H1 (cell line): ENCODE results near the gene ZBTB22. TPM values are rescaled to one million over a fixed set of nuclear protein-coding genes. Genes with fewer than 3 reads are reported as not detected.
A peak's percentile ranks its signal among the peaks of the same experiment; 100 is the strongest.

Experiments used
- CTCF ChIA-PET: fragments of 300-600 bp; sonication (Branson Sonifier 250); formaldehyde crosslinking; loops from one replicate; lab custom pipeline; 2021; ENCODE audit not compliant: partially characterized antibody; lab: Charles Lee
- POLR2A ChIA-PET: fragments of 300-600 bp; sonication (Branson Sonifier 250); formaldehyde crosslinking; loops from one replicate; lab custom pipeline; 2021; ENCODE audit warnings: inconsistent platforms; ENCODE audit not compliant: partially characterized antibody; lab: Charles Lee
- DNase-seq, 2 experiments: peaks; one replicate each; pipeline versions ENCODE4 v3.0.0 to v3.0.0-alpha.2; 2010 to 2022; ENCODE audit warnings: low spot score in 2 of 2, low read depth in 1 of 2, mixed read lengths in 1 of 2
- FAIRE-seq: peaks from 2 replicates; lab custom pipeline; 2011; peaks lifted over from hg19 to GRCh38; lab: Jason Lieb, UNC
- H2AFZ ChIP-seq: 2 replicates; pipeline ENCODE4 v1.8.1; 2012; ENCODE audit warnings: low read length, inconsistent platforms
- H2AK5ac ChIP-seq: 2 replicates; pipeline ENCODE4 v1.6.1; 2013; ENCODE audit warnings: low read depth, low read length
- H2BK120ac ChIP-seq: replicated peaks from 2 replicates; pipeline ENCODE3; 2013; ENCODE audit warnings: low read depth, low read length, inconsistent platforms
- H2BK12ac ChIP-seq: 2 replicates; pipeline ENCODE4 v1.6.1; 2013; ENCODE audit warnings: low read depth, low read length
- H2BK15ac ChIP-seq: 2 replicates; pipeline ENCODE4 v1.6.1; 2013; ENCODE audit warnings: low read length
- H2BK20ac ChIP-seq: 2 replicates; pipeline ENCODE4 v1.6.1; 2013; ENCODE audit warnings: low read length
- H2BK5ac ChIP-seq: 2 replicates; pipeline ENCODE4 v1.6.1; 2013; ENCODE audit warnings: low read depth, low read length
- H3K14ac ChIP-seq: 2 replicates; pipeline ENCODE4 v1.6.1; 2013; ENCODE audit warnings: inconsistent platforms; ENCODE audit not compliant: insufficient read length
- H3K18ac ChIP-seq: 2 replicates; pipeline ENCODE4 v1.6.1; 2013; ENCODE audit warnings: low read length; ENCODE audit errors: extremely low read depth
- H3K23ac ChIP-seq: 2 replicates; pipeline ENCODE4 v1.6.1; 2013; ENCODE audit warnings: inconsistent platforms; ENCODE audit not compliant: insufficient read length
- H3K23me2 ChIP-seq: 2 replicates; pipeline ENCODE4 v1.6.1; 2013; ENCODE audit warnings: low read depth, low read length
- H3K27ac ChIP-seq: 2 replicates; pipeline ENCODE4 v1.6.1; 2011; ENCODE audit warnings: low read depth, low read length, inconsistent platforms
- H3K27me3 ChIP-seq, 4 experiments: replicated peaks in 1 of 4; 1 replicate in 1 of 4; 2 replicates in 3 of 4; pipeline versions ENCODE4 v1.6.1 to v1.8.1; 2011 to 2013; ENCODE audit warnings: low read length in 3 of 4, mild to moderate bottlenecking in 3 of 4, inconsistent platforms in 2 of 4, mixed read lengths in 2 of 4, moderate library complexity in 1 of 4; ENCODE audit not compliant: control insufficient read depth in 3 of 4, insufficient read depth in 3 of 4; ENCODE audit errors: extremely low read depth in 1 of 4
- H3K36me3 ChIP-seq, 4 experiments: 2 replicates each; pipeline versions ENCODE4 v1.6.1 to v1.8.1; 2011 to 2013; ENCODE audit warnings: mild to moderate bottlenecking in 4 of 4, low read length in 3 of 4, moderate library complexity in 2 of 4, control low read depth in 1 of 4, inconsistent platforms in 1 of 4; ENCODE audit not compliant: insufficient read depth in 4 of 4, control insufficient read depth in 2 of 4
- H3K4ac ChIP-seq: replicated peaks from 2 replicates; pipeline ENCODE3; 2013; ENCODE audit warnings: low read length, low read depth, mixed read lengths, inconsistent platforms; ENCODE audit not compliant: insufficient read length
- H3K4me1 ChIP-seq, 4 experiments: replicated peaks in 1 of 4; 1 replicate in 1 of 4; 2 replicates in 3 of 4; pipeline versions ENCODE4 v1.6.1 to v1.8.1; 2011 to 2013; ENCODE audit warnings: low read length in 3 of 4, inconsistent platforms in 2 of 4, mixed read lengths in 1 of 4; ENCODE audit not compliant: insufficient read depth in 4 of 4, control insufficient read depth in 3 of 4
- H3K4me2 ChIP-seq, 2 experiments: 2 replicates each; pipeline versions ENCODE4 v1.6.1 to v1.8.1; 2011 to 2013; ENCODE audit warnings: low read depth in 2 of 2, low read length in 2 of 2, control low read depth in 1 of 2, inconsistent platforms in 1 of 2, mild to moderate bottlenecking in 1 of 2; ENCODE audit not compliant: insufficient read depth in 1 of 2
- H3K4me3 ChIP-seq, 4 experiments: fragments of 200-600, 300-600 bp in 1 of 4; sonication (generic), shearing (Covaris generic), sonication (Bioruptor Twin) in 1 of 4; 2 replicates each; pipeline versions ENCODE4 v1.5.1 to v1.8.1; 2011 to 2016; ENCODE audit warnings: low read length in 4 of 4, low read depth in 3 of 4, control low read depth in 2 of 4, inconsistent platforms in 2 of 4, mild to moderate bottlenecking in 2 of 4, mixed read lengths in 1 of 4, moderate library complexity in 1 of 4; ENCODE audit not compliant: insufficient read depth in 2 of 4; ENCODE audit errors: extremely low read depth in 1 of 4
- H3K56ac ChIP-seq: replicated peaks from 2 replicates; pipeline ENCODE3; 2013; ENCODE audit warnings: low read depth, mild to moderate bottlenecking, mixed read lengths, low read length, inconsistent platforms; ENCODE audit not compliant: insufficient read length
- H3K79me1 ChIP-seq: 2 replicates; pipeline ENCODE4 v1.6.1; 2013; ENCODE audit warnings: low read depth, low read length, control low read depth
- H3K79me2 ChIP-seq, 2 experiments: 2 replicates each; pipeline versions ENCODE4 v1.6.1 to v1.8.1; 2012 to 2013; ENCODE audit warnings: low read length in 2 of 2, mild to moderate bottlenecking in 2 of 2, inconsistent platforms in 1 of 2; ENCODE audit not compliant: insufficient read depth in 2 of 2, control insufficient read depth in 1 of 2
- H3K9ac ChIP-seq, 4 experiments: replicated peaks in 1 of 4; 1 replicate in 1 of 4; 2 replicates in 3 of 4; pipeline versions ENCODE4 v1.6.1 to v1.8.1; 2011 to 2013; ENCODE audit warnings: low read depth in 3 of 4, low read length in 3 of 4, control low read depth in 2 of 4, mild to moderate bottlenecking in 2 of 4, moderate library complexity in 2 of 4, inconsistent platforms in 1 of 4; ENCODE audit errors: extremely low read depth in 1 of 4
- H3K9me3 ChIP-seq, 2 experiments: 2 replicates each; pipeline versions ENCODE4 v1.6.1 to v1.8.1; 2012 to 2013; ENCODE audit warnings: mild to moderate bottlenecking in 2 of 2, moderate library complexity in 2 of 2, control low read depth in 1 of 2, inconsistent platforms in 1 of 2, low read depth in 1 of 2, low read length in 1 of 2, mixed read lengths in 1 of 2; ENCODE audit not compliant: insufficient read depth in 2 of 2
- H4K20me1 ChIP-seq, 2 experiments: replicated peaks in 1 of 2; 2 replicates each; pipeline versions ENCODE3 to v1.8.1; 2011 to 2013; ENCODE audit warnings: inconsistent platforms in 2 of 2, low read length in 2 of 2, mild to moderate bottlenecking in 1 of 2; ENCODE audit not compliant: insufficient read depth in 2 of 2, control insufficient read depth in 1 of 2
- H4K5ac ChIP-seq: 2 replicates; pipeline ENCODE4 v1.6.1; 2013; ENCODE audit warnings: low read length, low read depth, mixed read lengths, inconsistent platforms; ENCODE audit not compliant: insufficient read length
- H4K8ac ChIP-seq: 2 replicates; pipeline ENCODE4 v1.8.0; 2013; ENCODE audit warnings: mild to moderate bottlenecking, moderate library complexity, low read length, inconsistent platforms; ENCODE audit not compliant: insufficient read depth; ENCODE audit errors: extremely low read depth
- H4K91ac ChIP-seq: replicated peaks from 2 replicates; pipeline ENCODE3; 2013; ENCODE audit warnings: low read length, mixed read lengths, inconsistent platforms; ENCODE audit not compliant: insufficient read length
- CEBPB ChIP-seq: IDR thresholded peaks from 2 replicates; pipeline ENCODE4 v1.6.1; 2012; ENCODE audit warnings: low read depth, low read length
- CREB1 ChIP-seq: IDR thresholded peaks from 2 replicates; pipeline ENCODE4 v1.6.1; 2012; ENCODE audit warnings: inconsistent platforms
- GTF2F1 ChIP-seq: IDR thresholded peaks from 2 replicates; pipeline ENCODE4 v1.6.1; 2012; ENCODE audit warnings: low read depth, low read length, improper control_type of control experiment, borderline replicate concordance
- POLR2A ChIP-seq, 2 experiments: IDR thresholded peaks; 1 replicate in 1 of 2; 2 replicates in 1 of 2; pipeline ENCODE4 v1.6.1; 2011; ENCODE audit warnings: low read depth in 2 of 2, low read length in 2 of 2, mild to moderate bottlenecking in 2 of 2; ENCODE audit errors: control extremely low read depth in 1 of 2
- RNF2 ChIP-seq: fragments of 200-900, 300-1000 bp; sonication (generic); IDR thresholded peaks from 2 replicates; pipeline ENCODE4 v1.7.1; 2016; ENCODE audit warnings: borderline replicate concordance, low read depth, mild to moderate bottlenecking, antibody characterized with exemption, low read length; ENCODE audit not compliant: poor library complexity, severe bottlenecking; ENCODE audit errors: missing control alignments
- SAP30 ChIP-seq: fragments of 300-600 bp; sonication (generic); IDR thresholded peaks from 2 replicates; pipeline ENCODE4 v1.7.1; 2012; ENCODE audit warnings: low read length, moderate library complexity, mild to moderate bottlenecking, inconsistent platforms; ENCODE audit not compliant: insufficient read depth, insufficient replicate concordance
- SP2 ChIP-seq: IDR thresholded peaks from 2 replicates; pipeline ENCODE4 v1.6.1; 2012; ENCODE audit warnings: mild to moderate bottlenecking, low read length, inconsistent platforms
- WGBS, 2 experiments: shearing (Covaris generic) in 1 of 2; methylation state at CpG; one replicate each; pipeline versions ENCODE4 v1.1.6 to v1.1.7; 2013 to 2015; ENCODE audit warnings: low lambda C conversion rate in 2 of 2, mixed read lengths in 2 of 2, inconsistent platforms in 1 of 2, low coverage in 1 of 2, missing lambda C conversion rate in 1 of 2; ENCODE audit not compliant: insufficient replicate concordance in 2 of 2, insufficient coverage in 1 of 2, insufficient read length in 1 of 2; ENCODE audit errors: extremely low coverage in 1 of 2, missing lambda C conversion rate in 1 of 2; 5-methylcytosine and 5-hydroxymethylcytosine counted together
- polyA plus RNA-seq, 7 experiments: library from polyadenylated mRNA; depleted of rRNA in 3 of 7; stranded (reverse) in 5 of 7; unstranded in 2 of 7; fragments of >200 nt in 5 of 7; fragments of 200-250 nt in 2 of 7; gene quantifications; 1 replicate in 5 of 7; 2 replicates in 1 of 7; 4 replicates in 1 of 7; pipeline versions ENCODE4 v1.2.1 to v1.2.3, GENCODE V29; 2011 to 2013; ENCODE audit warnings: missing spikeins in 2 of 7, mixed read lengths in 2 of 7
- total RNA-seq: library from RNA; stranded (reverse); fragmentation: NEBNext Ultra II Directional; extraction: Animal tissue kit (Norgen Biotek cat#: 25700); gene quantifications from 2 replicates; pipeline ENCODE4 v1.2.1, GENCODE V29; 2021
- TF ChIP-seq, protein P1 (sequence below): IDR thresholded peaks from 2 replicates; pipeline ENCODE4 v1.6.1; 2012; ENCODE audit warnings: inconsistent platforms

ZBTB22 gene
- total and polyA plus RNA-seq, 2 of the 8 experiments (the other 6 are each of a cell fraction or from before 2014, with no cell fraction given) = 7.4 to 9.9 TPM

DNA sequence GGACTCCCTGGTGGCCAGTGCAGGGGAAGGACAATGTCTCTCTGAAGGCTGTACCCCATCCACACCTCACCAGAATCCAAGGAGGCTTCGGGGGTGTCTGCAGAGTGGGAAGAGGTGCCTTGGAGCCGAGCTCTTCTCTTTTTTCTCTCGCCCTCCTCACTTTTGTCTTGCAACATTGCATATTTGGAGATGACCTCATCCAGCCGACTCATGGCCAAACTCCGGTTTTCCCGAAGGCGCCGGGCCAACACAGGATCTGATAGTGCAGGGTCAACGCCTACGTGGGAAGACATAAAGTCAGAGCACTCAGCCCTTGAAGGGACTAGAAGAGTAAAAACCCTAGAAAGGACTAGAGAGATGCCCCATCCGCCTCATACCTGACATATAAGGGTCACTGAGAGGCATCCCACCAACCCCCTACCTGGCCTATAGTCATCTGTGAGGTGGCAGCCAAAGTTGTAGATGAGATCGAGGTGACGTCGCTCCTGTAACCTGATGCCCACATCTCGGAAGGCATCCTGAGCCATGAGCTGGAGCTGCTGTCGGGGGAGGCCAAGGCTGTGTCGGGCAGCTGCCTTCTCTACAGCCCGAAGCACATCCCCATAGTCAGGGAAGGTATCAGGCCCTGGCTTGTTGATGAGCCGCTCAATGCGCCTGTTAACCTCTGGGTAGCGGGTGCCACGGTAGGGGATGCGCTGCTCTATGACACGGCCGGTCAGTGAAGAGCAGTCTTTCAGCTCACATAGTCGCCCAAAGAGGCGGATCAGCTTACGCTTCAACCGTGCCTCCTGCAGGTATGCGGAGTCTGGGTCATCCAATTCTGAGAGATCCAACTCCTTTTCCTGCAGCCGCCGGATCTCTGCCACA, 3.0 kb upstream of the ZBTB22 start:
- Histone ChIP-seq H3K23me2 (peaks cover 18% of the 10 kb centered on the region), H2BK5ac (peak overlapping the region; percentile 18; the same call in 1 of the 2 replicates), H4K5ac (no peak overlapping the region), H3K27me3 (no peaks in the 10 kb centered on the region), H3K4me3 (peak overlapping the region in 3 of 4 experiments; percentile 4 to 98 (median 76); a peak in 2 of 8 replicates), H4K20me1 (peaks cover 2 to 5% of the 10 kb centered on the region in 2 experiments), H3K56ac (no peak overlapping the region), H3K18ac (no peak overlapping the region), H2BK12ac (no peak overlapping the region), H3K36me3 (peaks cover 10 to 31% (median 21%) of the 10 kb centered on the region in 4 experiments; a peak in 7 of 8 replicates), H2BK20ac (no peak overlapping the region), H3K23ac (no peak overlapping the region), H3K79me1 (peaks cover 7% of the 10 kb centered on the region; the same call in 1 of the 2 replicates), H3K14ac (no peak overlapping the region), H2BK120ac (no peak overlapping the region), H2AFZ (no peak overlapping the region), H3K27ac (peak overlapping the region; percentile 36), H4K8ac (no peak overlapping the region), H2AK5ac (no peak overlapping the region; the same call in 1 of the 2 replicates), H3K4me2 (peak overlapping the region; percentile 49 to 62), H3K4ac (no peak overlapping the region), H3K9me3 (no peaks in the 10 kb centered on the region; a peak in 1 of 4 replicates), H2BK15ac (no peak overlapping the region), H4K91ac (no peak overlapping the region), H3K79me2 (peaks cover 0 to 32% of the 10 kb centered on the region in 2 experiments; a peak in 3 of 4 replicates), H3K4me1 (peaks cover 0 to 28% (median 19%) of the 10 kb centered on the region in 4 experiments; a peak in 6 of 7 replicates), H3K9ac (peak overlapping the region in 2 of 4 experiments; percentile 9 to 23; a peak in 3 of 7 replicates)
- 89% methylated on average over 32 of the region's 32 CpGs; no CpG with 5 or more reads in 1 of the 2 experiments for WGBS, 2 experiments
- ChIA-PET CTCF (interaction anchor here (0.7 to 1.3 kb wide), 6 partner anchors 10 to 105 kb away, joined by 3 to 7 read pairs (median 3); partner anchors contain the start of gene B3GALT4), POLR2A (interaction anchor here (0.8 to 1.3 kb wide), 8 partner anchors 8 to 111 kb away, joined by 3 to 5 read pairs (median 4); partner anchors contain the start of gene RGL2)
- no peak for TF ChIP-seq SAP30
- TF ChIP-seq POLR2A (IDR thresholded peaks at IDR 0.05; ENCODE audit: control extremely low read depth in 1 of 2, low read depth in 2 of 2, low read length in 2 of 2) = no peak
- no peak for TF ChIP-seq CEBPB
- TF ChIP-seq GTF2F1 = no peak
- TF ChIP-seq, protein P1, sequence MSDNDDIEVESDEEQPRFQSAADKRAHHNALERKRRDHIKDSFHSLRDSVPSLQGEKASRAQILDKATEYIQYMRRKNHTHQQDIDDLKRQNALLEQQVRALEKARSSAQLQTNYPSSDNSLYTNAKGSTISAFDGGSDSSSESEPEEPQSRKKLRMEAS = no peak
- no peak for TF ChIP-seq RNF2
- TF ChIP-seq CREB1 = no peak; the same call in 1 of the 2 replicates
- no peak for TF ChIP-seq SP2
- FAIRE-seq = no peak
- DNase-seq = no peak
